H9 (cell line): Measurements from ENCODE around the gene CNDP2. TPM values are rescaled to one million over a fixed set of nuclear protein-coding genes. Genes with fewer than 3 reads are reported as not detected.

Experiments
- DNase-seq: peaks from one replicate; pipeline ENCODE4 v3.0.0-alpha.2; 2017
- H2AFZ ChIP-seq: one replicate; pipeline ENCODE4 v1.6.1; 2013; ENCODE audit warnings: mild to moderate bottlenecking, low read length, control low read depth, moderate library complexity
- H2AK5ac ChIP-seq: 2 replicates; pipeline ENCODE4 v1.6.1; 2013; ENCODE audit warnings: low read length, control low read depth, mixed read lengths; ENCODE audit not compliant: insufficient read length
- H2BK120ac ChIP-seq: one replicate; pipeline ENCODE4 v1.6.1; 2013; ENCODE audit warnings: low read depth, mild to moderate bottlenecking, low read length, control low read depth, inconsistent platforms; ENCODE audit not compliant: poor library complexity, severe bottlenecking
- H2BK12ac ChIP-seq: 2 replicates; pipeline ENCODE4 v1.6.1; 2013; ENCODE audit warnings: low read length, control low read depth, mixed read lengths, low read depth; ENCODE audit not compliant: insufficient read length
- H2BK15ac ChIP-seq: 2 replicates; pipeline ENCODE4 v1.6.1; 2013; ENCODE audit warnings: low read depth, low read length, control low read depth
- H2BK20ac ChIP-seq: one replicate; pipeline ENCODE4 v1.6.1; 2013; ENCODE audit warnings: low read depth, mild to moderate bottlenecking, low read length, control low read depth, inconsistent platforms; ENCODE audit not compliant: poor library complexity, severe bottlenecking
- H2BK5ac ChIP-seq: 2 replicates; pipeline ENCODE4 v1.6.1; 2013; ENCODE audit warnings: low read length, control low read depth, mixed read lengths; ENCODE audit not compliant: insufficient read length
- H3K14ac ChIP-seq: 2 replicates; pipeline ENCODE4 v1.6.1; 2013; ENCODE audit warnings: low read length, control low read depth; ENCODE audit not compliant: insufficient read depth
- H3K18ac ChIP-seq: 2 replicates; pipeline ENCODE4 v1.6.1; 2013; ENCODE audit warnings: low read depth, mild to moderate bottlenecking, mixed read lengths, low read length, control low read depth; ENCODE audit not compliant: insufficient read length
- H3K23ac ChIP-seq: 2 replicates; pipeline ENCODE4 v1.6.1; 2013; ENCODE audit warnings: low read length, control low read depth, mixed read lengths, low read depth; ENCODE audit not compliant: insufficient read length
- H3K23me2 ChIP-seq: 2 replicates; pipeline ENCODE4 v1.6.1; 2013; ENCODE audit warnings: low read depth, mild to moderate bottlenecking, mixed read lengths, low read length, control low read depth; ENCODE audit not compliant: insufficient read length, poor library complexity, severe bottlenecking
- H3K27ac ChIP-seq: 2 replicates; pipeline ENCODE4 v1.5.1; 2013; ENCODE audit warnings: low read length, control low read depth, mixed read lengths, low read depth; ENCODE audit not compliant: insufficient read length
- H3K27me3 ChIP-seq: 2 replicates; pipeline ENCODE4 v1.6.1; 2013; ENCODE audit warnings: low read length, control low read depth, inconsistent platforms; ENCODE audit not compliant: insufficient read depth
- H3K4ac ChIP-seq: 2 replicates; pipeline ENCODE4 v1.6.1; 2013; ENCODE audit warnings: low read depth, mild to moderate bottlenecking, control low read depth, inconsistent platforms, low read length, moderate library complexity
- H3K4me1 ChIP-seq: 2 replicates; pipeline ENCODE4 v1.6.1; 2013; ENCODE audit warnings: low read length, control low read depth, inconsistent platforms; ENCODE audit not compliant: insufficient read depth
- H3K4me2 ChIP-seq: 2 replicates; pipeline ENCODE4 v1.6.1; 2013; ENCODE audit warnings: low read length, control low read depth, mixed read lengths; ENCODE audit not compliant: insufficient read length, insufficient read depth
- H3K56ac ChIP-seq: 2 replicates; pipeline ENCODE4 v1.6.1; 2013; ENCODE audit warnings: low read depth, mild to moderate bottlenecking, mixed read lengths, low read length, control low read depth; ENCODE audit not compliant: insufficient read length
- H3K79me1 ChIP-seq: 2 replicates; pipeline ENCODE4 v1.6.1; 2013; ENCODE audit warnings: low read depth, mild to moderate bottlenecking, moderate library complexity, low read length, control low read depth, inconsistent platforms; ENCODE audit not compliant: insufficient read depth, poor library complexity, severe bottlenecking
- H3K79me2 ChIP-seq: 2 replicates; pipeline ENCODE4 v1.6.1; 2013; ENCODE audit warnings: low read length, control low read depth, inconsistent platforms; ENCODE audit not compliant: insufficient read depth
- H3K9ac ChIP-seq: 2 replicates; pipeline ENCODE4 v1.6.1; 2013; ENCODE audit warnings: low read length, control low read depth, mixed read lengths; ENCODE audit not compliant: insufficient read length; ENCODE audit errors: extremely low read depth
- H3K9me3 ChIP-seq: one replicate; pipeline ENCODE4 v1.6.1; 2013; ENCODE audit warnings: low read depth, low read length, inconsistent platforms; ENCODE audit not compliant: control insufficient read depth
- H3T11ph ChIP-seq: one replicate; pipeline ENCODE4 v1.6.1; 2013; ENCODE audit warnings: mild to moderate bottlenecking, low read length, control low read depth, inconsistent platforms
- H4K20me1 ChIP-seq: one replicate; pipeline ENCODE4 v1.6.1; 2013; ENCODE audit not compliant: control insufficient read depth, insufficient read length, insufficient read depth
- H4K5ac ChIP-seq: 2 replicates; pipeline ENCODE4 v1.6.1; 2013; ENCODE audit warnings: low read depth, mild to moderate bottlenecking, mixed read lengths, low read length, control low read depth; ENCODE audit not compliant: insufficient read length
- H4K8ac ChIP-seq: replicated peaks from 2 replicates; pipeline ENCODE4 v1.6.1; 2013; ENCODE audit warnings: low read length, control low read depth, mixed read lengths, low read depth; ENCODE audit not compliant: insufficient read length
- H4K91ac ChIP-seq: 2 replicates; pipeline ENCODE4 v1.6.1; 2013; ENCODE audit warnings: low read depth, mild to moderate bottlenecking, moderate library complexity, mixed read lengths, low read length, control low read depth; ENCODE audit not compliant: insufficient read length
- H3K27ac Mint-ChIP-seq, 3 experiments: 2 replicates in 2 of 3; 3 replicates in 1 of 3; pipeline ENCODE4 v1.8.0; 2020 to 2021; ENCODE audit warnings: mixed read lengths in 3 of 3, mild to moderate bottlenecking in 1 of 3, moderate library complexity in 1 of 3
- H3K27me3 Mint-ChIP-seq: 2 replicates; pipeline ENCODE4 v1.8.0; 2021; ENCODE audit warnings: low read depth, mild to moderate bottlenecking, moderate library complexity, mixed read lengths
- H3K36me3 Mint-ChIP-seq, 3 experiments: 2 replicates in 2 of 3; 3 replicates in 1 of 3; pipeline ENCODE4 v1.8.0; 2020 to 2021; ENCODE audit warnings: low read depth in 3 of 3, mixed read lengths in 3 of 3; ENCODE audit not compliant: insufficient read depth in 1 of 3
- H3K4me1 Mint-ChIP-seq, 2 experiments: 2 replicates each; pipeline ENCODE4 v1.8.0; 2020; ENCODE audit warnings: mixed read lengths in 2 of 2
- H3K4me3 Mint-ChIP-seq, 2 experiments: 2 replicates in 1 of 2; 3 replicates in 1 of 2; pipeline ENCODE4 v1.8.0; 2020 to 2021; ENCODE audit warnings: mild to moderate bottlenecking in 2 of 2, mixed read lengths in 2 of 2, moderate library complexity in 1 of 2
- H3K9me3 Mint-ChIP-seq, 2 experiments: 2 replicates in 1 of 2; 3 replicates in 1 of 2; pipeline ENCODE4 v1.8.0; 2020; ENCODE audit warnings: mild to moderate bottlenecking in 2 of 2, mixed read lengths in 2 of 2, moderate library complexity in 1 of 2
- WGBS: extraction: QIAGEN DNeasy Blood & Tissue Kit; methylation state at CpG from one replicate; pipeline ENCODE4 v1.1.7; 2013; ENCODE audit warnings: missing lambda C conversion rate, low lambda C conversion rate, mixed read lengths; ENCODE audit not compliant: insufficient read length; ENCODE audit errors: extremely low coverage; 5-methylcytosine and 5-hydroxymethylcytosine counted together
- total RNA-seq: library from RNA; stranded (reverse); gene quantifications from 2 replicates; pipeline ENCODE4 v1.2.1, GENCODE V29; 2021
- TF ChIP-seq, protein P1 (sequence below): fragments of 200-600 bp; sonication (generic); conservative IDR thresholded peaks from 3 replicates; pipeline ENCODE4 v1.8.0; 2021; ENCODE audit warnings: antibody characterized with exemption, mild to moderate bottlenecking

CNDP2 gene
- total RNA-seq, 1 experiment from 2014 or later: 212 TPM

DNA sequence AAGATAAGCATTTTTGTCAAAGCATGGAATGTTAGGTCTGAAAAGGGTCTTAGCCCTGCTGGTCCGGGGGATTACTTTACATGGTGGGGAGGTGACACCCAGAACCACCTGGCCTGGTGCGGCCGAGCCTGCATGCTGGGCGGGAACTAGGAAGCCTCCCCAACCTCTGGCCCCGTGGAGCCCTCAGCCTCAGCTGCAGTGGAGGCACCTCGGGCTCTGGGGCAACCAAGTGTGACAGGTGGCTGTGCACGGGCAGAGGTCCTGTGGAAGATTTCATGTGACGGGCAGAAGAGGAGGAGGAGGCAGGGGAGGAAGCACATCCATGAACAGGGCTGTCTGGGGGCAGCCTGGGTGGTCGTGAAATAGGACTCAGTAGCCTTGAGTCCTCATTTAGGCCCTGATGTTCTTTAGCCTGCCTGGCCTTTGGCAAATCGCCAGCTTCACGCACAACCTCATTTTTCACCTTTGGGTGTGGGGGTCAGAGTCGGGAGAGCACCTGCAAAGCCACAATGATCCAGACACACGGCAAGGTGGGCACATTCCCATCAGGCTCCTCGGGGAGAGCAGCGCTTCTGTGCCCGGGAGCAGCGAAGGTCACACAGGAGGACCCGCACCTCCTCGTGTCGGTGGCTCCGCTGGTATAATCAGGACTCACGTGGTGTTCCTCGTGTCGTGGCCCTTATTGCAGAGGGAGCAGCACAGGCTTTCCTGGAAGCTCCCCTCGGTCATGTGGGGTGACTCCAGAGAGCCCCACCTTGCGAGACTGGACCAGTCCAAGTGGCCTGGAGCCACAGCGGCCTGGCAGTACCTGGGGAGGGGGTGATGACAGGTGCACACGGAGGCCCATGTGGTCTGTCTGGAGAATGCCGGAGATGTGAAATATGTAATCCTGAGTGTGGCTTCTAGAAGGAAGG lies 13.9 kb downstream of the CNDP2 start:
- Histone ChIP-seq H3K79me2 (no peaks in the 10 kb centered on the region), H3T11ph (no peak overlapping the region), H3K4me2 (no peak overlapping the region), H2BK120ac (no peak overlapping the region), H3K79me1 (peaks cover 4% of the 10 kb centered on the region), H3K23ac (no peak overlapping the region), H2BK20ac (no peak overlapping the region), H2BK12ac (no peak overlapping the region), H3K27ac (no peak overlapping the region), H3K14ac (no peak overlapping the region), H2BK15ac (no peak overlapping the region), H3K4me1 (no peaks in the 10 kb centered on the region; the same call in 1 of the 2 replicates), H4K20me1 (no peaks in the 10 kb centered on the region), H4K5ac (no peak overlapping the region), H3K27me3 (no peaks in the 10 kb centered on the region), H3K18ac (no peak overlapping the region), H2AFZ (no peak overlapping the region), H4K91ac (no peak overlapping the region), H3K56ac (no peak overlapping the region), H3K9me3 (no peaks in the 10 kb centered on the region), H3K4ac (no peak overlapping the region), H3K9ac (no peak overlapping the region), H3K23me2 (no peaks in the 10 kb centered on the region), H2BK5ac (no peak overlapping the region), H2AK5ac (no peak overlapping the region), H4K8ac (no peak overlapping the region)
- Mint-ChIP-seq H3K4me1 (peaks cover 9 to 19% of the 10 kb centered on the region in 2 experiments), H3K9me3 (no peaks in the 10 kb centered on the region; a peak in 1 of 5 replicates), H3K4me3 (no peak overlapping the region; a peak in 1 of 5 replicates), H3K36me3 (peaks cover 63 to 94% (median 77%) of the 10 kb centered on the region in 3 experiments), H3K27me3 (no peaks in the 10 kb centered on the region), H3K27ac (peak overlapping the region in 2 of 3 experiments; percentile 18 to 19; a peak in 3 of 7 replicates)
- TF ChIP-seq, protein P1, sequence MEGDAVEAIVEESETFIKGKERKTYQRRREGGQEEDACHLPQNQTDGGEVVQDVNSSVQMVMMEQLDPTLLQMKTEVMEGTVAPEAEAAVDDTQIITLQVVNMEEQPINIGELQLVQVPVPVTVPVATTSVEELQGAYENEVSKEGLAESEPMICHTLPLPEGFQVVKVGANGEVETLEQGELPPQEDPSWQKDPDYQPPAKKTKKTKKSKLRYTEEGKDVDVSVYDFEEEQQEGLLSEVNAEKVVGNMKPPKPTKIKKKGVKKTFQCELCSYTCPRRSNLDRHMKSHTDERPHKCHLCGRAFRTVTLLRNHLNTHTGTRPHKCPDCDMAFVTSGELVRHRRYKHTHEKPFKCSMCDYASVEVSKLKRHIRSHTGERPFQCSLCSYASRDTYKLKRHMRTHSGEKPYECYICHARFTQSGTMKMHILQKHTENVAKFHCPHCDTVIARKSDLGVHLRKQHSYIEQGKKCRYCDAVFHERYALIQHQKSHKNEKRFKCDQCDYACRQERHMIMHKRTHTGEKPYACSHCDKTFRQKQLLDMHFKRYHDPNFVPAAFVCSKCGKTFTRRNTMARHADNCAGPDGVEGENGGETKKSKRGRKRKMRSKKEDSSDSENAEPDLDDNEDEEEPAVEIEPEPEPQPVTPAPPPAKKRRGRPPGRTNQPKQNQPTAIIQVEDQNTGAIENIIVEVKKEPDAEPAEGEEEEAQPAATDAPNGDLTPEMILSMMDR: no peak
- WGBS: no CpG with 5 or more reads among the region's 29 CpGs
- peak; percentile 12 for DNase-seq
